Measurements from ENCODE around the gene MMP3. TPM values are rescaled to one million over a fixed set of nuclear protein-coding genes. Genes with fewer than 3 reads are reported as not detected.

Gene MMP3
- total RNA-seq, 1 experiment from 2014 or later = not detected

- H3K36me3 Mint-ChIP-seq (ENCODE audit: insufficient read depth in 1 of 3, low read depth in 3 of 3) = no peaks in the 10 kb centered on the region
- Histone ChIP-seq H4K8ac (replicated peaks; ENCODE audit: insufficient read length, low read depth, low read length) (no peak overlapping the region), H3K14ac (ENCODE audit: insufficient read depth, low read length) (no peak overlapping the region), H2BK12ac (ENCODE audit: insufficient read length, low read depth, low read length) (no peak overlapping the region), H2AFZ (ENCODE audit: low read length) (no peak overlapping the region), H3K23me2 (ENCODE audit: insufficient read length, low read depth, low read length, poor library complexity, severe bottlenecking) (no peaks in the 10 kb centered on the region), H3K27ac (ENCODE audit: insufficient read length, low read depth, low read length) (no peak overlapping the region), H3K23ac (ENCODE audit: insufficient read length, low read depth, low read length) (no peak overlapping the region), H3K27me3 (ENCODE audit: insufficient read depth, low read length) (no peaks in the 10 kb centered on the region), H2AK5ac (ENCODE audit: insufficient read length, low read length) (no peak overlapping the region), H2BK5ac (ENCODE audit: insufficient read length, low read length) (no peak overlapping the region), H3K9ac (ENCODE audit: extremely low read depth, insufficient read length, low read length) (no peak overlapping the region), H3K79me2 (ENCODE audit: insufficient read depth, low read length) (no peaks in the 10 kb centered on the region), H2BK120ac (ENCODE audit: low read depth, low read length, poor library complexity, severe bottlenecking) (no peak overlapping the region), H3K9me3 (ENCODE audit: control insufficient read depth, low read depth, low read length) (no peaks in the 10 kb centered on the region), H4K20me1 (ENCODE audit: control insufficient read depth, insufficient read depth, insufficient read length) (no peaks in the 10 kb centered on the region), H3K18ac (ENCODE audit: insufficient read length, low read depth, low read length) (no peak overlapping the region), H4K5ac (ENCODE audit: insufficient read length, low read depth, low read length) (no peak overlapping the region), H2BK15ac (ENCODE audit: low read depth, low read length) (no peak overlapping the region), H3T11ph (ENCODE audit: low read length) (no peak overlapping the region), H3K4ac (ENCODE audit: low read depth, low read length) (no peak overlapping the region), H4K91ac (ENCODE audit: insufficient read length, low read depth, low read length) (no peak overlapping the region), H3K56ac (ENCODE audit: insufficient read length, low read depth, low read length) (no peak overlapping the region), H3K79me1 (ENCODE audit: insufficient read depth, low read depth, low read length, poor library complexity, severe bottlenecking) (no peaks in the 10 kb centered on the region), H3K4me2 (ENCODE audit: insufficient read depth, insufficient read length, low read length) (no peak overlapping the region), H2BK20ac (ENCODE audit: low read depth, low read length, poor library complexity, severe bottlenecking) (no peak overlapping the region), H3K4me1 (ENCODE audit: insufficient read depth, low read length) (no peaks in the 10 kb centered on the region)
- WGBS (ENCODE audit: extremely low coverage, insufficient read length, low lambda C conversion rate) = no CpG with 5 or more reads among the region's 6 CpGs
- no peak for TF ChIP-seq CTCF (conservative IDR thresholded peaks at IDR 0.05)
- no peaks in the 10 kb centered on the region for H3K9me3 Mint-ChIP-seq
- H3K4me3 Mint-ChIP-seq = no peak overlapping the region
- no peaks in the 10 kb centered on the region for H3K4me1 Mint-ChIP-seq
- no peak for DNase-seq
- no peak overlapping the region for H3K27ac Mint-ChIP-seq
- no peaks in the 10 kb centered on the region for H3K27me3 Mint-ChIP-seq (ENCODE audit: low read depth)
Measured at GRCh38 chr11:102886999-102887398, 43.6 kb upstream of the MMP3 start.
